HCT116 (cell line): ENCODE data around the gene RBM20. TPM values are rescaled to one million over a fixed set of nuclear protein-coding genes. Genes with fewer than 3 reads are reported as not detected.

Experiments used
- ATAC-seq: fragments of 200-7000 bp; cut with Tn5 transposase; 2 replicates; pipeline ENCODE4 v1.9.1; 2020; ENCODE audit warnings: mild to moderate bottlenecking, moderate library complexity
- BruUV-seq: library from RNA; stranded (reverse); fragments of 400-500 nt; replicated peaks from 2 replicates; lab custom pipeline; 2021; lab: Mats Ljungman, UMichigan
- CTCF ChIA-PET: fragments of 300-600 bp; sonication (Branson Sonifier 250); formaldehyde crosslinking; loops from one replicate; lab custom pipeline; 2021; ENCODE audit warnings: antibody characterized with exemption; lab: Charles Lee
- POLR2A ChIA-PET: fragments of 300-600, 350-600 bp; sonication (Branson Sonifier 250); formaldehyde crosslinking; loops from one replicate; lab custom pipeline; 2021; ENCODE audit warnings: antibody characterized with exemption; lab: Charles Lee
- RAD21 ChIA-PET, 2 experiments: fragments of 300-600 bp; sonication (Branson Sonifier 250); formaldehyde crosslinking; loops; one replicate each; lab custom pipeline; 2023; ENCODE audit warnings: low total read pairs in 2 of 2; ENCODE audit not compliant: uncharacterized antibody in 2 of 2, unreplicated experiment in 2 of 2, low non-redundant PET in 1 of 2; lab: Charles Lee
- DNase-seq: peaks from one replicate; pipeline ENCODE4 v3.0.0-alpha.2; 2010; ENCODE audit warnings: low read depth, low spot score
- H2AFZ ChIP-seq: fragments of 200-600 bp; shearing (Covaris generic), sonication (generic); 2 replicates; pipeline ENCODE4 v1.6.1; 2017; ENCODE audit warnings: low read depth, mixed run types, mixed read lengths, antibody characterized with exemption, low read length; ENCODE audit not compliant: poor library complexity, severe bottlenecking
- H3K27ac ChIP-seq: 2 replicates; pipeline ENCODE4 v1.5.1; 2012; ENCODE audit warnings: low read depth, low read length
- H3K27me3 ChIP-seq: fragments of 200-600 bp; sonication (generic); 2 replicates; pipeline ENCODE4 v1.6.1; 2016; ENCODE audit warnings: mixed run types, low read length, mixed read lengths; ENCODE audit not compliant: insufficient read depth
- H3K36me3 ChIP-seq, 2 experiments: fragments of 200-500 bp in 1 of 2; fragments of 200-600 bp in 1 of 2; sonication (Bioruptor generic) in 1 of 2; sonication (generic) in 1 of 2; 2 replicates each; pipeline versions ENCODE4 v1.5.1 to v1.6.1; 2014 to 2016; ENCODE audit warnings: low read length in 2 of 2, inconsistent platforms in 1 of 2, mixed read lengths in 1 of 2, mixed run types in 1 of 2; ENCODE audit not compliant: insufficient read depth in 2 of 2, control insufficient read depth in 1 of 2
- H3K4me1 ChIP-seq, 2 experiments: fragments of 200-600 bp in 1 of 2; sonication (generic) in 1 of 2; 2 replicates each; pipeline versions ENCODE4 v1.5.1 to v1.6.1; 2012 to 2017; ENCODE audit warnings: low read length in 2 of 2, inconsistent platforms in 1 of 2, mild to moderate bottlenecking in 1 of 2, mixed read lengths in 1 of 2, mixed run types in 1 of 2, moderate library complexity in 1 of 2; ENCODE audit not compliant: insufficient read depth in 2 of 2, control insufficient read depth in 1 of 2
- H3K4me2 ChIP-seq: fragments of 200-600 bp; sonication (generic); 2 replicates; pipeline ENCODE4 v1.6.1; 2017; ENCODE audit warnings: mixed run types, low read length, mixed read lengths
- H3K4me3 ChIP-seq, 2 experiments: fragments of 200-600 bp in 1 of 2; sonication (generic) in 1 of 2; replicated peaks in 1 of 2; 2 replicates each; pipeline ENCODE4 v1.5.1; 2011 to 2016; ENCODE audit warnings: low read length in 2 of 2, control low read depth in 1 of 2, low read depth in 1 of 2, mild to moderate bottlenecking in 1 of 2, mixed read lengths in 1 of 2, mixed run types in 1 of 2
- H3K79me2 ChIP-seq: fragments of 200-600 bp; sonication (generic); 2 replicates; pipeline ENCODE4 v1.6.1; 2017; ENCODE audit warnings: mild to moderate bottlenecking, mixed run types, low read length, moderate library complexity, mixed read lengths; ENCODE audit not compliant: insufficient read depth
- H3K9ac ChIP-seq: fragments of 200-600 bp; sonication (generic); 2 replicates; pipeline ENCODE4 v1.6.1; 2016; ENCODE audit warnings: low read length, mixed read lengths
- H3K9me2 ChIP-seq: fragments of 200-600 bp; sonication (generic), shearing (Covaris generic); 2 replicates; pipeline ENCODE4 v1.6.1; 2017; ENCODE audit warnings: mixed run types, mild to moderate bottlenecking, moderate library complexity; ENCODE audit not compliant: insufficient read depth
- H3K9me3 ChIP-seq, 2 experiments: fragments of 200-500 bp in 1 of 2; fragments of 200-600 bp in 1 of 2; sonication (Bioruptor generic) in 1 of 2; sonication (generic) in 1 of 2; 2 replicates each; pipeline ENCODE4 v1.6.1; 2014 to 2017; ENCODE audit warnings: low read length in 2 of 2, mixed read lengths in 2 of 2, inconsistent platforms in 1 of 2, low read depth in 1 of 2, mild to moderate bottlenecking in 1 of 2, mixed run types in 1 of 2, moderate library complexity in 1 of 2; ENCODE audit not compliant: control insufficient read depth in 1 of 2, insufficient read depth in 1 of 2
- H4K20me1 ChIP-seq: fragments of 200-600 bp; sonication (generic), shearing (Covaris generic); 2 replicates; pipeline ENCODE4 v1.6.1; 2017; ENCODE audit warnings: mixed run types, mild to moderate bottlenecking, moderate library complexity; ENCODE audit not compliant: insufficient read depth
- CBX3 ChIP-seq: IDR thresholded peaks from 2 replicates; pipeline ENCODE4 v1.6.1; 2012; ENCODE audit warnings: low read depth
- CEBPB ChIP-seq: IDR thresholded peaks from 2 replicates; pipeline ENCODE4 v1.6.1; 2012; ENCODE audit warnings: low read depth
- EGR1 ChIP-seq: IDR thresholded peaks from 2 replicates; pipeline ENCODE4 v1.6.1; 2012; ENCODE audit warnings: low read depth
- ELF1 ChIP-seq: IDR thresholded peaks from 2 replicates; pipeline ENCODE4 v1.6.1; 2012; ENCODE audit warnings: low read depth, borderline replicate concordance
- EZH2 ChIP-seq: fragments of 200-600 bp; sonication (generic); IDR thresholded peaks from 2 replicates; pipeline ENCODE4 v1.6.1; 2017; ENCODE audit warnings: antibody characterized with exemption, mixed run types
- EZH2phosphoT487 ChIP-seq: fragments of 200-600 bp; IDR thresholded peaks from 2 replicates; pipeline ENCODE4 v1.6.1; 2018; ENCODE audit warnings: antibody characterized with exemption, borderline replicate concordance
- FOSL1 ChIP-seq: IDR thresholded peaks from 2 replicates; pipeline ENCODE4 v1.6.1; 2012; ENCODE audit warnings: low read depth
- JUND ChIP-seq: IDR thresholded peaks from 2 replicates; pipeline ENCODE4 v1.6.1; 2012
- MAX ChIP-seq: IDR thresholded peaks from 2 replicates; pipeline ENCODE4 v1.6.1; 2012
- POLR2AphosphoS5 ChIP-seq: IDR thresholded peaks from 2 replicates; pipeline ENCODE4 v1.6.1; 2011; ENCODE audit warnings: mild to moderate bottlenecking, low read depth, low read length, moderate library complexity
- REST ChIP-seq: IDR thresholded peaks from 2 replicates; pipeline ENCODE4 v1.6.1; 2012; ENCODE audit warnings: low read depth
- SIN3A ChIP-seq: IDR thresholded peaks from 2 replicates; pipeline ENCODE4 v1.6.1; 2012; ENCODE audit warnings: low read depth
- SRF ChIP-seq: IDR thresholded peaks from 2 replicates; pipeline ENCODE4 v1.6.1; 2012; ENCODE audit warnings: low read depth
- YY1 ChIP-seq: IDR thresholded peaks from 2 replicates; pipeline ENCODE4 v1.6.1; 2011; ENCODE audit warnings: low read length, low read depth, moderate library complexity, mild to moderate bottlenecking; ENCODE audit not compliant: insufficient replicate concordance; ENCODE audit errors: extremely low read depth
- ZFX ChIP-seq: fragments of 450-650 bp; IDR thresholded peaks from 2 replicates; pipeline ENCODE4 v1.6.1; 2017
- ZNF274 ChIP-seq: fragments of 200-500 bp; sonication (Bioruptor generic); IDR thresholded peaks from 2 replicates; pipeline ENCODE4 v1.6.1; 2014; ENCODE audit warnings: mild to moderate bottlenecking, low read depth, low read length, inconsistent platforms
- intact Hi-C: fragments of 100-400 bp; cut with micrococcal nuclease; formaldehyde crosslinking; loops from 2 replicates; pipeline ENCODE4 v1.10.0; 2022
- total RNA-seq: library from RNA; stranded (reverse); gene quantifications from one replicate; pipeline ENCODE4 v1.2.1, GENCODE V29; 2021; ENCODE audit not compliant: unreplicated experiment
- TF ChIP-seq, protein P1 (sequence below), 3 experiments: fragments of 200-600 bp in 1 of 3; sonication (generic) in 1 of 3; IDR thresholded peaks in 2 of 3; conservative IDR thresholded peaks in 1 of 3; 2 replicates each; pipeline ENCODE4 v1.5.1; 2012 to 2017; ENCODE audit warnings: low read depth in 2 of 3, low read length in 2 of 3, antibody characterized with exemption in 1 of 3, borderline replicate concordance in 1 of 3, control low read depth in 1 of 3, mild to moderate bottlenecking in 1 of 3, mixed read lengths in 1 of 3, mixed run types in 1 of 3, moderate library complexity in 1 of 3; ENCODE audit not compliant: insufficient read depth in 1 of 3
- TF ChIP-seq, protein P2 (sequence below): IDR thresholded peaks from 2 replicates; pipeline ENCODE4 v1.6.1; 2011; ENCODE audit warnings: mild to moderate bottlenecking, low read length, moderate library complexity; ENCODE audit not compliant: insufficient replicate concordance; ENCODE audit errors: extremely low read depth
- TF ChIP-seq, protein P3 (sequence below): IDR thresholded peaks from 2 replicates; pipeline ENCODE4 v1.6.1; 2012

The RBM20 gene
- total RNA-seq, 1 experiment from 2014 or later: 2.0 TPM

GRCh38 chr10:110657973-110658691, 14.0 kb downstream of the RBM20 start:
- POLR2A ChIA-PET: no interaction called here
- TF ChIP-seq SRF: no peak
- TF ChIP-seq JUND: no peak
- no peak for TF ChIP-seq REST
- no peak for TF ChIP-seq CEBPB
- TF ChIP-seq, protein P1, sequence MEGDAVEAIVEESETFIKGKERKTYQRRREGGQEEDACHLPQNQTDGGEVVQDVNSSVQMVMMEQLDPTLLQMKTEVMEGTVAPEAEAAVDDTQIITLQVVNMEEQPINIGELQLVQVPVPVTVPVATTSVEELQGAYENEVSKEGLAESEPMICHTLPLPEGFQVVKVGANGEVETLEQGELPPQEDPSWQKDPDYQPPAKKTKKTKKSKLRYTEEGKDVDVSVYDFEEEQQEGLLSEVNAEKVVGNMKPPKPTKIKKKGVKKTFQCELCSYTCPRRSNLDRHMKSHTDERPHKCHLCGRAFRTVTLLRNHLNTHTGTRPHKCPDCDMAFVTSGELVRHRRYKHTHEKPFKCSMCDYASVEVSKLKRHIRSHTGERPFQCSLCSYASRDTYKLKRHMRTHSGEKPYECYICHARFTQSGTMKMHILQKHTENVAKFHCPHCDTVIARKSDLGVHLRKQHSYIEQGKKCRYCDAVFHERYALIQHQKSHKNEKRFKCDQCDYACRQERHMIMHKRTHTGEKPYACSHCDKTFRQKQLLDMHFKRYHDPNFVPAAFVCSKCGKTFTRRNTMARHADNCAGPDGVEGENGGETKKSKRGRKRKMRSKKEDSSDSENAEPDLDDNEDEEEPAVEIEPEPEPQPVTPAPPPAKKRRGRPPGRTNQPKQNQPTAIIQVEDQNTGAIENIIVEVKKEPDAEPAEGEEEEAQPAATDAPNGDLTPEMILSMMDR (IDR thresholded peaks at IDR 0.05 in 2 of 3, conservative IDR thresholded peaks at IDR 0.05 in 1 of 3; ENCODE audit: borderline replicate concordance in 1 of 3, insufficient read depth in 1 of 3, low read depth in 2 of 3, low read length in 2 of 3): no peak
- TF ChIP-seq EZH2phosphoT487: no peak
- TF ChIP-seq YY1: no peak
- TF ChIP-seq ELF1: no peak
- TF ChIP-seq, protein P2, sequence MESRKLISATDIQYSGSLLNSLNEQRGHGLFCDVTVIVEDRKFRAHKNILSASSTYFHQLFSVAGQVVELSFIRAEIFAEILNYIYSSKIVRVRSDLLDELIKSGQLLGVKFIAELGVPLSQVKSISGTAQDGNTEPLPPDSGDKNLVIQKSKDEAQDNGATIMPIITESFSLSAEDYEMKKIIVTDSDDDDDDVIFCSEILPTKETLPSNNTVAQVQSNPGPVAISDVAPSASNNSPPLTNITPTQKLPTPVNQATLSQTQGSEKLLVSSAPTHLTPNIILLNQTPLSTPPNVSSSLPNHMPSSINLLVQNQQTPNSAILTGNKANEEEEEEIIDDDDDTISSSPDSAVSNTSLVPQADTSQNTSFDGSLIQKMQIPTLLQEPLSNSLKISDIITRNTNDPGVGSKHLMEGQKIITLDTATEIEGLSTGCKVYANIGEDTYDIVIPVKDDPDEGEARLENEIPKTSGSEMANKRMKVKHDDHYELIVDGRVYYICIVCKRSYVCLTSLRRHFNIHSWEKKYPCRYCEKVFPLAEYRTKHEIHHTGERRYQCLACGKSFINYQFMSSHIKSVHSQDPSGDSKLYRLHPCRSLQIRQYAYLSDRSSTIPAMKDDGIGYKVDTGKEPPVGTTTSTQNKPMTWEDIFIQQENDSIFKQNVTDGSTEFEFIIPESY: no peak
- no peak for TF ChIP-seq EGR1
- no peak for TF ChIP-seq CBX3
- TF ChIP-seq, protein P3, sequence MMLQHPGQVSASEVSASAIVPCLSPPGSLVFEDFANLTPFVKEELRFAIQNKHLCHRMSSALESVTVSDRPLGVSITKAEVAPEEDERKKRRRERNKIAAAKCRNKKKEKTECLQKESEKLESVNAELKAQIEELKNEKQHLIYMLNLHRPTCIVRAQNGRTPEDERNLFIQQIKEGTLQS: no peak
- no peak for TF ChIP-seq ZNF274
- TF ChIP-seq ZFX: no peak
- TF ChIP-seq MAX: no peak
- no peak for TF ChIP-seq FOSL1
- no peak for TF ChIP-seq POLR2AphosphoS5
- no peak for TF ChIP-seq EZH2
- TF ChIP-seq SIN3A: no peak
- CTCF ChIA-PET: interaction anchor here (1.2 to 2.3 kb wide), 2 partner anchors 14 to 25 kb away, joined by 3 to 8 read pairs; no protein-coding TSS in a partner anchor

More at GRCh38 chr10:110657973-110658691, 14.0 kb downstream of the RBM20 start:
- DNase-seq: no peak
- H3K4me2 ChIP-seq: no peak overlapping the region
- RAD21 ChIA-PET: no interaction called here
- BruUV-seq: no TSS peak
- H3K79me2 ChIP-seq: no peaks in the 10 kb centered on the region
- no peaks in the 10 kb centered on the region for H3K9me3 ChIP-seq
- H3K9me2 ChIP-seq: no peaks in the 10 kb centered on the region
- no peak overlapping the region for H3K9ac ChIP-seq
- H4K20me1 ChIP-seq: no peaks in the 10 kb centered on the region
- no peak overlapping the region for H3K27ac ChIP-seq
- H3K4me3 ChIP-seq: no peak overlapping the region
- H3K4me1 ChIP-seq: peaks cover 0 to 2% of the 10 kb centered on the region in 2 experiments; a peak in 1 of 4 replicates
- intact Hi-C loops: no loop called here
- 0 out of 2 replicates have a peak, but pooled peaks have one; percentile 11 for ATAC-seq
- H3K27me3 ChIP-seq: no peaks in the 10 kb centered on the region
- no peaks in the 10 kb centered on the region for H3K36me3 ChIP-seq
- H2AFZ ChIP-seq: no peak overlapping the region
